Measurements from ENCODE around the gene HMCES.

DNA sequence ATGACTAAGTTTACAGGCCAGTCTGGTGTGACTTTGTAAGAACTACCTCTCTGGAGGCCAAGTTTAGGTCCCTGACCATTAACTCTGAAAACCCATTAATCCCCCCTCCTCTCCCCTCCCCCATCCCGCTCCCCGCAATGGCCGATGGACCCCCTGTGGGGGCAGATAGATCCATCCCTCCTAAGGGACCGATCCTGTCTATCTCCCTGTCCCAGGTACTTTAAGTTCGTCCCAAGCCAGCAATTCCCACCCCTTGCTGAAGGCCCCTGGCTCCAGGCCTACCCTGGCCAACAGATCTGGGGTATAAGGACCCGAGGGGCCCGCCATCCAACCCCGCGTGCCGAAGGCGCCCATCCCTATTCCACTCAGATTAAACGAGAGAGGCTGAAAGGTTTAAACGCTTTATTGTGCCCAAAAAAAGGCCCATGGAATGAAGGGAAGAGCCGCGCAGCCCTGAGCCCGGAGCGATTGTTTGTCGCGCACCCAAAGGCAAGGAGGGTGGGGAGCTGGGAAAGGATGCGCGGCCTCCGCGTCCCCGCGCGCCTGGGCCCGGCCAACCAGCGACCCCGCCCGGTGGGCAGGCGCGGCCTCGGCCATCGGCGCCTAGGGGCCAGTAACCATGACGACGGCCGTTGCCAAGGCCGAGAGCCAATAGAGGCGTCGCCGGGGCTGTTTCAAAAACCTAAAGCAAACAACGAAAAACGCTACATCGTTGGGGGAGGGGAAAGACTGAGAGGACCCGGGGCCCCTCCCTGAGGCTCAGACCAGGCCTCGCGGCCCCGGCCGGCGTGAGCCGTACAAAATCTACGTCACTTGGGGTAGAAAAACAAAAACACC is 35.9 kb downstream of the HMCES start:
- TF ChIP-seq, protein P1, sequence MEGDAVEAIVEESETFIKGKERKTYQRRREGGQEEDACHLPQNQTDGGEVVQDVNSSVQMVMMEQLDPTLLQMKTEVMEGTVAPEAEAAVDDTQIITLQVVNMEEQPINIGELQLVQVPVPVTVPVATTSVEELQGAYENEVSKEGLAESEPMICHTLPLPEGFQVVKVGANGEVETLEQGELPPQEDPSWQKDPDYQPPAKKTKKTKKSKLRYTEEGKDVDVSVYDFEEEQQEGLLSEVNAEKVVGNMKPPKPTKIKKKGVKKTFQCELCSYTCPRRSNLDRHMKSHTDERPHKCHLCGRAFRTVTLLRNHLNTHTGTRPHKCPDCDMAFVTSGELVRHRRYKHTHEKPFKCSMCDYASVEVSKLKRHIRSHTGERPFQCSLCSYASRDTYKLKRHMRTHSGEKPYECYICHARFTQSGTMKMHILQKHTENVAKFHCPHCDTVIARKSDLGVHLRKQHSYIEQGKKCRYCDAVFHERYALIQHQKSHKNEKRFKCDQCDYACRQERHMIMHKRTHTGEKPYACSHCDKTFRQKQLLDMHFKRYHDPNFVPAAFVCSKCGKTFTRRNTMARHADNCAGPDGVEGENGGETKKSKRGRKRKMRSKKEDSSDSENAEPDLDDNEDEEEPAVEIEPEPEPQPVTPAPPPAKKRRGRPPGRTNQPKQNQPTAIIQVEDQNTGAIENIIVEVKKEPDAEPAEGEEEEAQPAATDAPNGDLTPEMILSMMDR (IDR thresholded peaks at IDR 0.05; ENCODE audit: poor library complexity), result peak; percentile 16
- TF ChIP-seq EZH2phosphoT487 (IDR thresholded peaks at IDR 0.05; ENCODE audit: low read depth, severe bottlenecking, unreplicated experiment), result no peak

Measured in hepatocyte (in vitro differentiated cells).